ENCODE data around the gene SPINT2. TPM values are rescaled to one million over a fixed set of nuclear protein-coding genes. Genes with fewer than 3 reads are reported as not detected.

SPINT2 gene
- total and polyA plus RNA-seq, 2 of the 13 experiments (the other 11 are each of a cell fraction or from before 2014, with no cell fraction given) = 0.31 to 0.77 TPM

- TF ChIP-seq USF2 (IDR thresholded peaks at IDR 0.05; ENCODE audit: low read depth, low read length) (no peak), USF2 (CRISPR knock-in tag; IDR thresholded peaks at IDR 0.05; ENCODE audit: borderline replicate concordance) (no peak), NR2F2 (IDR thresholded peaks at IDR 0.05; ENCODE audit: borderline replicate concordance, low read depth) (peak; percentile 33; the same call in 1 of the 2 replicates), MEIS2 (CRISPR knock-in tag; IDR thresholded peaks at IDR 0.05) (no peak), TEAD3 (CRISPR knock-in tag; optimal IDR thresholded peaks at IDR 0.05; ENCODE audit: borderline replicate concordance) (peak; percentile 13), POLR2G (IDR thresholded peaks at IDR 0.05; ENCODE audit: low read depth, low read length) (no peak), ZNF781 (CRISPR knock-in tag; IDR thresholded peaks at IDR 0.05; ENCODE audit: borderline replicate concordance, not compliant biosample characterization) (no peak), ZNF790 (CRISPR knock-in tag; IDR thresholded peaks at IDR 0.05; ENCODE audit: borderline replicate concordance) (no peak), ZNF331 (CRISPR knock-in tag; IDR thresholded peaks at IDR 0.05) (no peak), ZBTB7B (CRISPR knock-in tag; IDR thresholded peaks at IDR 0.05) (0 out of 2 replicates have a peak, but pooled peaks have one; percentile 41), SKIL (CRISPR knock-in tag; IDR thresholded peaks at IDR 0.05; ENCODE audit: borderline replicate concordance) (0 out of 2 replicates have a peak, but pooled peaks have one; percentile 36), ELF3 (CRISPR knock-in tag; IDR thresholded peaks at IDR 0.05) (peak; percentile 77), PRMT3 (CRISPR knock-in tag; IDR thresholded peaks at IDR 0.05; ENCODE audit: borderline replicate concordance, low read depth) (no peak), BCLAF1 (IDR thresholded peaks at IDR 0.05) (no peak), ZNF75D (CRISPR knock-in tag; IDR thresholded peaks at IDR 0.05; ENCODE audit: borderline replicate concordance) (no peak), ZNF557 (CRISPR knock-in tag; IDR thresholded peaks at IDR 0.05) (no peak), HINFP (CRISPR knock-in tag; IDR thresholded peaks at IDR 0.05; ENCODE audit: low read depth) (no peak), FOXM1 (CRISPR knock-in tag; IDR thresholded peaks at IDR 0.05) (no peak), CBX5 (CRISPR knock-in tag; IDR thresholded peaks at IDR 0.05; ENCODE audit: borderline replicate concordance) (peak; percentile 33; the same call in 1 of the 2 replicates), ZNF143 (CRISPR knock-in tag; IDR thresholded peaks at IDR 0.05) (no peak), ATF5 (CRISPR knock-in tag; IDR thresholded peaks at IDR 0.05; ENCODE audit: low read depth) (no peak)
Measured at GRCh38 chr19:38266981-38267597, 2.7 kb downstream of the SPINT2 start (continued).
